ENCODE data around the gene MGST2. TPM values are rescaled to one million over a fixed set of nuclear protein-coding genes. Genes with fewer than 3 reads are reported as not detected.
"Not testable (repeated sequence)": the region's sequence is repeated elsewhere in the genome, so short reads cannot be mapped to it uniquely, and the experiment has no call there.

Gene MGST2
- total RNA-seq, 1 experiment from 2014 or later: 27.5 TPM

DNA sequence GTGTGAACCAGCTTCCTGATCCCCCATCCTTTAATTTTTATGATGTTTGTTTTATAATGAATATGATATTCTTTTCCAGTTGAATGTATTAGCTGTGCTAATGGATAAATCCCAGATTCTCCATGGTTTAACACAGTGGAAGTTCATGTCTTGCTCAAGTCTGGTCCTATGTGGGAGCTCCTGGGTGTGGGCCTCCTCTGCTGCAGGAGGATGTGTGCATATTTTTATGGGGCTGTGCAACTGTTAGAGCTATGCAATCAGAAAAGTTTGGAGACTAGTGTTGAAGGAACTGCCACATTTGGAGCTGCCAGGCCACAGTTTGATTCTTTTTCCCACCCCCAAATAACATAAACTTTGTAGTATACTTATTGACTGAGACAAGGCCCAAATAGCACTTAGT, 24.8 kb downstream of the MGST2 start:
- H3K27me3 Mint-ChIP-seq (ENCODE audit: insufficient read depth, unreplicated experiment): no peaks in the 10 kb centered on the region
- ChIA-PET CTCF (interaction anchor here (1.5 to 1.8 kb wide), 2 partner anchors 38 to 50 kb away, joined by 4 read pairs; no protein-coding TSS in a partner anchor), POLR2A (interaction anchor here (0.6 to 0.8 kb wide), 3 partner anchors 24 to 662 kb away, joined by 3 to 4 read pairs (median 3); no protein-coding TSS in a partner anchor)
- H3K27ac Mint-ChIP-seq (ENCODE audit: low read depth, unreplicated experiment): no peak overlapping the region
- no peak for DNase-seq (ENCODE audit: unreplicated experiment)
- TF ChIP-seq, protein P1, sequence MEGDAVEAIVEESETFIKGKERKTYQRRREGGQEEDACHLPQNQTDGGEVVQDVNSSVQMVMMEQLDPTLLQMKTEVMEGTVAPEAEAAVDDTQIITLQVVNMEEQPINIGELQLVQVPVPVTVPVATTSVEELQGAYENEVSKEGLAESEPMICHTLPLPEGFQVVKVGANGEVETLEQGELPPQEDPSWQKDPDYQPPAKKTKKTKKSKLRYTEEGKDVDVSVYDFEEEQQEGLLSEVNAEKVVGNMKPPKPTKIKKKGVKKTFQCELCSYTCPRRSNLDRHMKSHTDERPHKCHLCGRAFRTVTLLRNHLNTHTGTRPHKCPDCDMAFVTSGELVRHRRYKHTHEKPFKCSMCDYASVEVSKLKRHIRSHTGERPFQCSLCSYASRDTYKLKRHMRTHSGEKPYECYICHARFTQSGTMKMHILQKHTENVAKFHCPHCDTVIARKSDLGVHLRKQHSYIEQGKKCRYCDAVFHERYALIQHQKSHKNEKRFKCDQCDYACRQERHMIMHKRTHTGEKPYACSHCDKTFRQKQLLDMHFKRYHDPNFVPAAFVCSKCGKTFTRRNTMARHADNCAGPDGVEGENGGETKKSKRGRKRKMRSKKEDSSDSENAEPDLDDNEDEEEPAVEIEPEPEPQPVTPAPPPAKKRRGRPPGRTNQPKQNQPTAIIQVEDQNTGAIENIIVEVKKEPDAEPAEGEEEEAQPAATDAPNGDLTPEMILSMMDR (IDR thresholded peaks at IDR 0.05; ENCODE audit: unreplicated experiment): no peak
- H3K4me3 Mint-ChIP-seq (ENCODE audit: unreplicated experiment): no peak overlapping the region
- intact Hi-C loops (cut with micrococcal nuclease): no loop called here
- H3K4me1 Mint-ChIP-seq (ENCODE audit: insufficient read depth, unreplicated experiment): no peaks in the 10 kb centered on the region
- H3K9me3 Mint-ChIP-seq (ENCODE audit: unreplicated experiment): no peaks in the 10 kb centered on the region
- no TSS peak for BruUV-seq (replicated peaks)
- H3K36me3 Mint-ChIP-seq (ENCODE audit: insufficient read depth, unreplicated experiment): peaks cover 23% of the 10 kb centered on the region

DNA sequence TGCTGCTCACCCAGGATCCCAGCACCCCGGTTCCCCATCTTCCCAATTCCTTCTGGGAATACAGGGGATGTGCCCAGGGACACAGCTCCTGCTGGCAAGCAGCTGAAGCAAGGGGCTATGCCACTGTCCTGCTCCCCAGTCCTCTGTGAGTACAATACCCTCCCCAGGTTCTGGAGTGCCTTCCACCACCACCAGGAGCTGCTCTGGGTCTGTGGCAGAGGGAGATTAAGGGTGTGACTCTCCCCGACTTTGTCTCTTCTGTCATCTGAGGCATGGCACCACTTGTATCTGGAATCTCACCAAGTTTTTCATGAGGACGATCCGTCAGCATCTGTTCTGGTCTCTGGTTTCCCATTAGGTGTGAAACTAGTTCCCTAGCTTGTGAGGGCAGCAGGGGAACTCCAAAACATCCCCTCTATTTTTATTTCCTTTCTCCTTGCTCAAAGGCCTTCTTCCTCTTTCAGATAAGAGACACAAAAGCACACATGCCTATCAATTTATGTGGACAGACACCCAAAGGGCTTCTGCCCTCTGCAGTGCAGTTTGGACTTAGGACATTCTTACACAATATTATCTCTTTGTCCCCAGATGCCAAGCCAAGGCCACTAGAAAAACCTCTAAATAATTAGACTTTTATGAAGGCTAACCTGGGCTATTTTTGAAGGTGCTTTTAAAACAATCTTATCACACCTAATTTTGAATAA, 26.8 kb downstream of the MGST2 start:
- Mint-ChIP-seq H3K36me3 (ENCODE audit: insufficient read depth, unreplicated experiment) (peaks cover 33% of the 10 kb centered on the region), H3K9me3 (ENCODE audit: unreplicated experiment) (no peaks in the 10 kb centered on the region), H3K27me3 (ENCODE audit: insufficient read depth, unreplicated experiment) (no peaks in the 10 kb centered on the region), H3K4me3 (ENCODE audit: unreplicated experiment) (no peak overlapping the region), H3K27ac (ENCODE audit: low read depth, unreplicated experiment) (no peak overlapping the region), H3K4me1 (ENCODE audit: insufficient read depth, unreplicated experiment) (no peaks in the 10 kb centered on the region)
- DNase-seq (ENCODE audit: unreplicated experiment): no peak
- BruUV-seq (replicated peaks): no TSS peak
- TF ChIP-seq, protein P1 (IDR thresholded peaks at IDR 0.05; ENCODE audit: unreplicated experiment): no peak
- CTCF ChIA-PET: interaction anchor here (0.7 kb wide), 1 partner anchor 198 kb away, joined by 3 read pairs; no protein-coding TSS in a partner anchor
- POLR2A ChIA-PET: no interaction called here
- intact Hi-C loops (cut with micrococcal nuclease): no loop called here

DNA sequence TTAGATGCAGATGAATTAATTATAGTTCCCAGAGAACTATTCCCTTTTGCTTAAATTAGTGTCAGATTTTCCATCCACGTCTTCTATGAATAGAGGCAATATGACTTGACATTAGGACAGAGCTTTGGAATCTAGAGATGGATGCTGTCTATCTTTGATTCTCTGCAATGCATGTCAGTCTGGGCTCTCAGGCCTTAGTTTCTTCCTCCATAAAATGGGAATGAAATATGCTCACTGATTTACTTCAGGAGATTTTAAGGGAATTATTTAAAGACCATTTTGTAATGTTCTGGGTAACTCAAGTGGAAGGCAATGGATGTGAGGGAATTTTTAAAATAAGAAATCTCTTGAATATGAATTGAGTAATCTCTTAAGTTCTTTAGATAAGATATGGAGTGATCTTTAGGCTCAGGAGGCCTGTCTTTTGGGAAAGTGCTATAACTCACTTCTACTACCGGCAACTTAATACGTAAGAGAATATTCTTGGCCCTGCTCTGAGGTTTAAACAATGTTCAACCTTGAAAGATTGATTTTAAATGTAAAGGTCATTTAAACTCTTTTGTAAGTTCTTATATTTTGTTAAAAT, 29.0 kb downstream of the MGST2 start:
- BruUV-seq (replicated peaks): no TSS peak
- TF ChIP-seq, protein P1 (IDR thresholded peaks at IDR 0.05; ENCODE audit: unreplicated experiment): no peak
- ChIA-PET CTCF (interaction anchor here (0.7 to 0.8 kb wide), 3 partner anchors 11 to 91 kb away, joined by 3 to 4 read pairs (median 3); no protein-coding TSS in a partner anchor), POLR2A (no interaction called here)
- Mint-ChIP-seq H3K27me3 (ENCODE audit: insufficient read depth, unreplicated experiment) (no peaks in the 10 kb centered on the region), H3K9me3 (ENCODE audit: unreplicated experiment) (no peaks in the 10 kb centered on the region), H3K4me3 (ENCODE audit: unreplicated experiment) (no peak overlapping the region), H3K4me1 (ENCODE audit: insufficient read depth, unreplicated experiment) (no peaks in the 10 kb centered on the region), H3K27ac (ENCODE audit: low read depth, unreplicated experiment) (no peak overlapping the region), H3K36me3 (ENCODE audit: insufficient read depth, unreplicated experiment) (peaks cover 32% of the 10 kb centered on the region)
- intact Hi-C loops (cut with micrococcal nuclease): no loop called here
- no peak for DNase-seq (ENCODE audit: unreplicated experiment)

DNA sequence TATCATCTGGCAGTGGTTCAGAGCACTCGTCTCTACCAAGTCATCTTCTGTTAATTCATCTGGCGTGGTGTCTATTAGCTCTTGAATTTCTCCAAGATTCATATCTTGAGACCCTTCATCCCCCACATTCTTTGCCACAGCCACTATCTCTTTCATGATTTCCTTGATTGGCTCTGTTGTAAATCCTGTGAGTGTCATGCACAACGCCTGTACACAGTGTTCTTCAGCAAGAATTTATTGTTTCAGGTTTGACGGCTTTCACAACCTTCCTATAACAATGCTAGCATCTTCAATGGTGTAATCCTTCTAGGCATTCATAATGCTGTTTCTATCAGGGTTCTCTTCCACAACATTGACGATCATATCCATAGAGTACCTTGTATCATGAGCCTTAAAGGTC, 30.9 kb downstream of the MGST2 start:
- H3K36me3 Mint-ChIP-seq (ENCODE audit: insufficient read depth, unreplicated experiment): peaks cover 40% of the 10 kb centered on the region
- ChIA-PET POLR2A (interaction anchor here (1.4 kb wide), 1 partner anchor 13 kb away, joined by 4 read pairs; no protein-coding TSS in a partner anchor), CTCF (interaction anchor here (1.2 to 1.8 kb wide), 2 partner anchors 41 to 45 kb away, joined by 4 read pairs; no protein-coding TSS in a partner anchor)
- no peaks in the 10 kb centered on the region for H3K9me3 Mint-ChIP-seq (ENCODE audit: unreplicated experiment)
- H3K4me3 Mint-ChIP-seq (ENCODE audit: unreplicated experiment): no peak overlapping the region
- no peaks in the 10 kb centered on the region for H3K27me3 Mint-ChIP-seq (ENCODE audit: insufficient read depth, unreplicated experiment)
- DNase-seq (ENCODE audit: unreplicated experiment): no peak
- intact Hi-C loops (cut with micrococcal nuclease): no loop called here
- no peak overlapping the region for H3K27ac Mint-ChIP-seq (ENCODE audit: low read depth, unreplicated experiment)
- BruUV-seq (replicated peaks): no TSS peak
- no peaks in the 10 kb centered on the region for H3K4me1 Mint-ChIP-seq (ENCODE audit: insufficient read depth, unreplicated experiment)
- TF ChIP-seq, protein P1 (IDR thresholded peaks at IDR 0.05; ENCODE audit: unreplicated experiment): no peak

DNA sequence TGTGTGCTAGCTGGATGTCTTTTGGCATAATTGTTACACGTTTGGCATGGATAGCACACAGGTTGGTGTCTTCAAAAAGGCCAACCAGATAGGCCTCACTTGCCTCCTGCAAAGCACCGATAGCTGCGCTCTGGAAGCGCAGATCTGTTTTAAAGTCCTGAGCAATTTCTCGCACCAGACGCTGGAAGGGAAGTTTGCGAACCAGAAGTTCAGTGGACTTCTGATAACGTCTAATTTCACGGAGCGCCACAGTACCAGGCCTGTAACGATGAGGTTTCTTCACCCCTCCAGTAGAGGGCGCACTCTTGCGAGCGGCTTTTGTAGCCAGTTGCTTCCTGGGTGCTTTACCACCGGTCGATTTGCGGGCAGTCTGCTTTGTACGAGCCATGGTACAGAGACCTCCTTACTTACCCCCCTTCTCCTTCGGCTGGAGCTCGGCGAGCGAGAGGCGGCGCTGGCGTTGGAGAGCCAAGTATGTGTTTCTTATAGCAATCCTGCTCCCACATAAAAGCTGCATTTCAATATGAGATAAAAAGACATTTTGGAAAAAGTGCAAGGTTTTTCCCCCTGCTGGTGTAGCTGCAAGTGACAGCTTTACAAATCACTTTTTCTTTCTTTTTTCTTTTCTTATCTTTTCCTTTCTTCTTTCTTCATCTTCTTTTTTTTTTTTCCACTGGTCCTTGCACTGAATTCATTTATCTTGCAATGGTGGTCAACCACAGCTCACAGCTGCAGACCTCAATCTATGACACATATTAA, 32.7 kb downstream of the MGST2 start:
- H3K27me3 Mint-ChIP-seq (ENCODE audit: insufficient read depth, unreplicated experiment); H3K27ac Mint-ChIP-seq (ENCODE audit: low read depth, unreplicated experiment); H3K4me1 Mint-ChIP-seq (ENCODE audit: insufficient read depth, unreplicated experiment); H3K9me3 Mint-ChIP-seq (ENCODE audit: unreplicated experiment); intact Hi-C loops (cut with micrococcal nuclease); BruUV-seq (replicated peaks); DNase-seq (ENCODE audit: unreplicated experiment); H3K4me3 Mint-ChIP-seq (ENCODE audit: unreplicated experiment): not testable (repeated sequence)
- ChIA-PET CTCF (interaction anchor here (0.6 to 1.5 kb wide), 6 partner anchors 11 to 351 kb away, joined by 3 to 6 read pairs (median 4); no protein-coding TSS in a partner anchor), POLR2A (interaction anchor here (0.7 kb wide), 1 partner anchor 320 kb away, joined by 3 read pairs; no protein-coding TSS in a partner anchor)
- peaks cover 36% of the 10 kb centered on the region for H3K36me3 Mint-ChIP-seq (ENCODE audit: insufficient read depth, unreplicated experiment)
